ENCODE data around the gene NBDY. TPM values are rescaled to one million over a fixed set of nuclear protein-coding genes. Genes with fewer than 3 reads are reported as not detected.

The NBDY gene
- total RNA-seq, 2 experiments from 2014 or later, result 47.0 to 48.5 TPM

DNA sequence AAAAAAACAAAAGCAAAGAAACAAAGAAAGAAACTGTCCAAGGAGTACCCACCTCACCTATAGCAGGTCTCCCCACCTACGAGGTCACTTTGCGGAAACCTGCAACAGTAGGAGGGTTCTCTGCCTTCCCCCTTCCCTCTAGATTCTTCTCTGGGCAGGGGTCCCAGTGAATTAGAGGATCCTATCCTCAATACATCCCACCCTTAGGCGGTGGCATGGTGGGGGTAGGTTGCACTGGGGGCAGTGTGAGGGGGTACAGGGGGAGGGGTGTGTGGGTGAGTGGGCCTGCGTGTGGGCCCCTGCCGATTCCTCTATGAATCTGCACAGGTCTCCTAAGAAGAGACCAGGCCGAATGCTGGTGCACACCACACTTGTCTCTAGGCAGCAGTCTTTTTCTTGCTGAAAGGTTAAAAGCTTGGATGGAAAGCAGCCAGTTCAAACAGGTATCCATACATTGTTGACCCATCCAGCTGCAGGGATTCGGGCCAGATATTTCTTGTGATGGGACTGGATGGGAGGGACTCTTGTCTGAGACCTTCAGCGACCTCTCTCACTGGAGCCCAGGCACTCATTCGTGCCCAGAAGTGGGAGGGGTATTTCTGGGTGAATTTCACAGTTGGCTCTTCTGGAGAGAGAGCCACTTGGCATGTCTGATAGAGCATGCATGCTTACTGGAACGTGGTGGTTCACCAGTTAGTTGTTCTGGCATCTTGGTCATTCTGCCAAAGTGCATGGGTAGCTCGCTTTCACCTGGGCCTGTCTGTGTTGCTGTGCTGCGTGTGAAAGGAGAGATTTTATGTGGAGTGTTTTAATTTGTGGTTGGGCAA is 65.6 kb downstream of the NBDY start:
- ATAC-seq (ENCODE audit: low read depth) (no peak), DNase-seq (no peak)
- Mint-ChIP-seq H3K4me1 (peaks cover 25% of the 10 kb centered on the region), H3K4me3 (no peak overlapping the region), H3K36me3 (peaks cover 6% of the 10 kb centered on the region), H3K27me3 (no peaks in the 10 kb centered on the region), H3K27ac (no peak overlapping the region), H3K9me3 (no peaks in the 10 kb centered on the region)
- POLR2A ChIA-PET, result no interaction called here

DNA sequence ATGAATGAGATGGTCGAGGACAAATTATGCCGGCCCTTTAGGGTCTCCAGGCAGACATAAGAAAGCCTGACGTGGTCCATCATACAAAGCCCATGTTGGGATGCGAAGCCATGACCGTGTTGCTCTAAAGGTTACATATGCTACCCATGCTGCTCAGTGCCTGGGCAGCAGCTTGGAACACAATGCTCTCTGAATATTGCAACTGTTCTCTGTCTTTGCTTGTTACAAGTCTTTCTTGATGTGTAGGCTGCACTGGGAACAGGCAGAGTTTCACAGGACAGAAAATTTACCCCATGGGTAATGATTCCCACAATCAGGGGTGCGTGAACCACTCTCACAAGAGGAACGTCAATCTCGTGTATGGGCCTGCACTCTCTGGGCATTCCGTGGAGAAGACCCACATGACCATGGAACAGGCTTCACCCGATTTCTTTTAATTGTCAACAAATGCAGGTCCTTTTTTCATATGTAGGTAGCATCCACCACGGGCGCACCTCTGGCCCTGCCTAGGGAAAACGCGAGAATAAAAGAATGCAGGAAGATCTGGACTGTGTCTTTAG is 66.3 kb downstream of the NBDY start:
- DNase-seq, result no peak
- Mint-ChIP-seq H3K4me1 (peaks cover 32% of the 10 kb centered on the region), H3K27ac (no peak overlapping the region), H3K36me3 (peaks cover 6% of the 10 kb centered on the region), H3K4me3 (no peak overlapping the region), H3K27me3 (no peaks in the 10 kb centered on the region), H3K9me3 (no peaks in the 10 kb centered on the region)
- no peak for ATAC-seq (ENCODE audit: low read depth)
- POLR2A ChIA-PET, result no interaction called here

DNA sequence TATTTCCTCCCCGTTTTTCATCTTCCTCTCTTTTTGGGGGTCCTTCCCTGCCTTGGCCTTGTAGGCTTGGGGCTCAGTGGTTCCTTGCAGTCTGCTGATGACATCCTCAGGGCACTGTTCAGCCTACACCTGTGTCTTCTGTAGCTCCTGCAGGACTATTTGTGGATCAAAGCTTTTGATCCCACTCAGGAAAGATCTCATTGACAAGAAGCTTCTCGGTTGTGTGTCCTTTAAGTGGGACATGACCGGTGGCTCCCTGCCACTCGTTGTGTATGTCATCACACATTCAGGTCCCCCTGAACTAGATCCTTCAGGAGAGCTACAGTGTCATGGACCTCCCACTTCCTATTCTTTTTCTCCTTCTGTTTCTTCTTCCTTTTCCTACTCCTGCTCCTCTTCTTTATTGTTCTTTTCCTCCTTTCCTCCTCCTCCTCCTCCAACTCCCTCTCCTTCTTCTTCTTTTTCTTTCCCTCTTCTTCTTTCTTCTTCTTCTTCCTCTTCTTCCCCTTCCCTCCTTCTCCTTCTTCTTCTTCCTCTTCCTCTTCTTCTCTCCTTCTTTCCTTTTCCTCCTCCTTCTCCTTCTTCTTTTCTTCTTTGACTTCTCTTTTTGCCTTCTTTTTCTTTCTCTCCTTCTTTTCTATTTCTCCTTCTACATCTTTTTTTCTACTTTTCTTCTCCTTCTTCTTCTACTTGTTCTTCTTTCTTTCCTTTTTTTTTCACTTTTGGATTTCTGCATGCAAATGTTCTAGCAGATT is 67.8 kb downstream of the NBDY start:
- H3K4me3 Mint-ChIP-seq, result no peak overlapping the region
- no peak for ATAC-seq (ENCODE audit: low read depth)
- H3K36me3 Mint-ChIP-seq, result peaks cover 8% of the 10 kb centered on the region
- H3K27me3 Mint-ChIP-seq, result no peaks in the 10 kb centered on the region
- H3K4me1 Mint-ChIP-seq, result peaks cover 43% of the 10 kb centered on the region
- DNase-seq, result no peak
- H3K27ac Mint-ChIP-seq, result peak overlapping the region; percentile 21
- no peaks in the 10 kb centered on the region for H3K9me3 Mint-ChIP-seq
- POLR2A ChIA-PET, result no interaction called here

DNA sequence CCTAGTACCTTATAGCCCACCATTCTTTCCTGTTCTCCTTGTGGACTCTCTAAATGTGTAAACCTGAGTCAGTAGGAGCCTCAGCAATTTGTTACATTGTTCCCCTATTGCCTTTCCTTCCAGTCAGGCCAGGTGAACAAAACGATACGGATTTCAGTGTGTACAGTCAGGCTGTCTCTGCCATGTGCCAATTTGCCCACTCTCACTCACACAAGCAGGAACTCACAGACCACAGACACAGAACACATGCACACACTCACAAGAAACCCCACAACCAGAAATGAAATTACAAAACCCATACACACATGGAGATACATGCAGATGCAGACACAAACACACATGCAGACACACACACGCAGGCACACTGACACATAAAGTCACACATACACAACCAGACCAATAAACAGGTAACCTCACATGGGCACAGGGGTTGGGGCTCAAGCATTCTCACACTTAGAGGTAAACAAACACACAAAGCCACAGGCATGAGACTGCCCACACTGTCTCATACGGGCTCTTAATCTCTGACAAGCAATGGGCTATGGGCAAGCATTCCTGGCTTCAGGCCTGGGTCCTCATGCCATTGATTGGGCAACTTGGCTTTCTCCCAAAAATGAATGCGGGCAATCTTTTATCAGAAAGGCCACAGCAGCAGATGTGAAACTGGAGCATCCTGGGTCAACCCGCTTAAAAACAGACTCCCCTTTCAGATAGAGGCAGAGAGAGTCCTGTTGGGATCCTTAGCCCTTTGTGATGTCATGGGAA is 68.7 kb downstream of the NBDY start:
- peaks cover 8% of the 10 kb centered on the region for H3K36me3 Mint-ChIP-seq

DNA sequence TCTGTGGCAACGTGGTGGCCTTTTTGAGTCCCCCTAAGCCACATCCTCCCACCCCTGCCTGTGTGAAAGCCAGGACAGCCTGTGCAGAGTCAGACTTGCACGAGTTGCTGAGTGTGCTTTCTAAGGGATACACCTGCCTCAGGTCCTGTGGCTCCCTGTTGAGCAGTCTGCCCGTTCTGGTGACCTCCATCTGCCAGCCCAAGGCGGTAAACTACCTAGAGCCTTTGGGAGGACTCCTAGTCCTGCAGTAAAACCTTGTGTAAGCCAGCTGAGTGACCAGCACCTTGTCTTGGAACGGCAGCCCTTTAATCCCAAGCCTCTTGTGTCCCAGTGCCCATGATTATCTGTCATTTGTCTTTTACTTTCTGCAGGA is 69.3 kb downstream of the NBDY start:
- POLR2A ChIA-PET, result no interaction called here
- Mint-ChIP-seq H3K27ac (peak overlapping the region; percentile 63), H3K9me3 (no peaks in the 10 kb centered on the region), H3K4me3 (no peak overlapping the region), H3K36me3 (peaks cover 8% of the 10 kb centered on the region), H3K4me1 (peaks cover 41% of the 10 kb centered on the region), H3K27me3 (no peaks in the 10 kb centered on the region)
- ATAC-seq (ENCODE audit: low read depth) (no peak), DNase-seq (no peak)

More for the DNA sequence above, 68.7 kb downstream of the NBDY start:
- H3K4me1 Mint-ChIP-seq, result peaks cover 41% of the 10 kb centered on the region
- H3K9me3 Mint-ChIP-seq, result no peaks in the 10 kb centered on the region
- H3K27ac Mint-ChIP-seq, result peak overlapping the region; percentile 63
- peak; percentile 16 for ATAC-seq (ENCODE audit: low read depth)
- peak overlapping the region; percentile 42 for H3K4me3 Mint-ChIP-seq
- DNase-seq, result no peak
- POLR2A ChIA-PET, result no interaction called here
- H3K27me3 Mint-ChIP-seq, result no peaks in the 10 kb centered on the region

DNA sequence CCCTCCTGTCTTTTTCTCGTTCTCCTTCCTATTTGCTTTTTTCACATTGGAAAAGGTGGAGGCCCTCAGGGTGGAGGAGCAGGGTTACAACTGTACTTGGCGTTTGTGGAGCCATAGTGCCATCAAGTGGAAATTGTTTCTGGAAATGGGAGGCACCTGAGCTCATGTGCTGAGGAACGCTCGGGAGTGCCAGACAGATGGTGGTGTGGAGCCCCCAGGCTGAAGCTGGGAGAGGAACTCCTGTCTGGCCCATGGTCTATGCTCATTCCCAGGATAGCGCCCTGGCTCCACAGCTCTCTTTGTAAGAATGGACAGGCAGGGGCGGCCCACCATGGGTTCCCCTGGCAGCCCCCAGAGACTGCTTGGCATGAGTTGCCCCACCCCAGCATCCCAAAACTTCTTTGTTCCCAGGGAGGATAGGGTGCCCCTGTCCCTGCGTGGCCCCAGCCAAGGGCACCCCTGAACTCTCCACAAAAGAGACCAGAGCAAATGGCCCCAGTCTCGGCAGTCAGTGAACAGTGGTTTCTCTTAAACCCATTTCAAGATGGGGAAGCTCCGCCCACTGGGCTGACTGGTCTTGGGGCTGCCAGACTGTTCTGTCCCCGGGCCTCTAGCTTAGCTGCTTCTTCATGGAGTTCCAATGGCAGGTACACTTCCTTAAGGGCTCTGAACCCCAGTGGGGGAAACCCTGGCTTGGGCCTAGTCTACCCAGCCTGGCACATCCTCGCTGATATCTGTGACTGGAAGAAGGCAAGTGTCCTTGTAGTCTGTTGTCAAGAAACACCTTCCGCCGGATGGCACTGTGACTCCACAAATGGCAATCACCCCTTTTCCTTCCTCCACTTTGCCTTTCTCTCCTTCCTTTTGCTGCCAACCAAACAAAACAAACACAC is 70.1 kb downstream of the NBDY start:
- H3K4me1 Mint-ChIP-seq, result peaks cover 41% of the 10 kb centered on the region
- H3K36me3 Mint-ChIP-seq, result peaks cover 8% of the 10 kb centered on the region
- DNase-seq (no peak), ATAC-seq (ENCODE audit: low read depth) (no peak)
- no peaks in the 10 kb centered on the region for H3K27me3 Mint-ChIP-seq
- H3K4me3 Mint-ChIP-seq, result no peak overlapping the region
- POLR2A ChIA-PET, result no interaction called here
- peak overlapping the region; percentile 36 for H3K27ac Mint-ChIP-seq
- H3K9me3 Mint-ChIP-seq, result no peaks in the 10 kb centered on the region

DNA sequence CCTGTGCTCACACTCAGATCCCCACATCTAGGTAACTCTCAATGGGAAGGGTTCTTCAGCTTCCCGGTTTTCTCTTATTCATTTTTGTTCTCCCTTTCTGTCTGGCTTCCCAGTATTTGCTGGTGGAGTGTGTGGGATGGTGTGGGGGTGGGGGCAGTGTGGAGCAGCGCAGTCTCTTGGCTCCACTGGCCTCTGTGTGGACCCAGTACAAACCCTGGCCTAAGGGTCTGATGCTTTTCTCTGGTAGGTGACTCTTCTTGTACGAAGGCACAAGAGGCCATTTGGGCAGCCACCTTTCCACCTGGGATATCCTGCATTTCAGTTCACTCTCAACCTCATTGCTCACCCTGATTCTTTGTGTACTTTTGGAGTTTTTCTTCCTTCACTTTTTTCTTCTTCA is 71.3 kb downstream of the NBDY start:
- DNase-seq (no peak), ATAC-seq (ENCODE audit: low read depth) (no peak)
- POLR2A ChIA-PET, result no interaction called here
- peak overlapping the region; percentile 75 for H3K4me3 Mint-ChIP-seq
- peak overlapping the region; percentile 94 for H3K27ac Mint-ChIP-seq
- H3K9me3 Mint-ChIP-seq, result no peaks in the 10 kb centered on the region
- H3K4me1 Mint-ChIP-seq, result peaks cover 41% of the 10 kb centered on the region
- no peaks in the 10 kb centered on the region for H3K27me3 Mint-ChIP-seq
- peaks cover 8% of the 10 kb centered on the region for H3K36me3 Mint-ChIP-seq

DNA sequence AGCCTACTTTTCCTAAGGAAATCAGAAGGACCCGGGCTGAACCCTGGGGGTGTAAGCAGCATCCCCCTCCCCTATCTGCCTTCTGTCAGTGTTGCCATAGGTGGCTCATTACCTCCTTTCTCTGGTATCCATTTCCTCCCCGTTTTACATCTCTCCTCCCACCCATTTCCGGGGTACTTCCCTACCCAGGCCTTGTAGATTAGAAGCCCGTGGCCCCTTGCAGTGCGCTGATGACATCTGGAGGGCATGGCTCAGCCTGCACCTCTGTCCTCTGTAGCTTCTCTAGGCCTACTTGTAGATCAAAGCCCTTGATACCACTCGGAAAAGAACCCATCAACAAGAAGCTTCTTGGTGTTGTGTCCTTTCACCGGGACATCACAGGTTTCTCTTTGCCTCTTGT is 71.8 kb downstream of the NBDY start:
- H3K36me3 Mint-ChIP-seq, result peaks cover 8% of the 10 kb centered on the region
- DNase-seq (no peak), ATAC-seq (ENCODE audit: low read depth) (peak; percentile 92)
- H3K27me3 Mint-ChIP-seq, result no peaks in the 10 kb centered on the region
- peaks cover 41% of the 10 kb centered on the region for H3K4me1 Mint-ChIP-seq
- POLR2A ChIA-PET, result no interaction called here
- H3K27ac Mint-ChIP-seq, result peak overlapping the region; percentile 94
- H3K9me3 Mint-ChIP-seq, result no peaks in the 10 kb centered on the region
- peak overlapping the region; percentile 75 for H3K4me3 Mint-ChIP-seq

DNA sequence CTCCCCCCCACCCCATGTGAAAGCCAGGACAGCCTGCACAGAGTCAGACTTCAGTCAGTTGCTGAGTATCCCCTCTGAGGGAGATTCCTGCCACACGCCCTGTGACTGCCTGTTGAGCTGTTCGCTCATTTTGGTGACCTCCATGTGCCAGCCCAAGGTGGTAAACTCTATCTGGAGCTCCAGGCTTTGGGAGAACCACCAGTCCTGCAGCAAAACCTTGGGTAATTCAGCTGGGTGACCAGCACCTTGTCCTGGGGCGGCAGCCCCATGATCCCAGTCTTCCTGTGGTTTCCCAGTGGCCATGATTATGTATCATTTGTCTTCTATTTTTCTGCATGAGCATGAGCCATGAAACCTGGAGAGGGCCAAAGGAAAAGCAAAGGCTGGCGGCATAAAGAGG is 73.4 kb downstream of the NBDY start:
- Mint-ChIP-seq H3K4me3 (no peak overlapping the region), H3K36me3 (peaks cover 15% of the 10 kb centered on the region), H3K27ac (no peak overlapping the region), H3K4me1 (peaks cover 37% of the 10 kb centered on the region), H3K9me3 (no peaks in the 10 kb centered on the region), H3K27me3 (no peaks in the 10 kb centered on the region)
- no peak for DNase-seq
- POLR2A ChIA-PET, result no interaction called here
- ATAC-seq (ENCODE audit: low read depth), result no peak

DNA sequence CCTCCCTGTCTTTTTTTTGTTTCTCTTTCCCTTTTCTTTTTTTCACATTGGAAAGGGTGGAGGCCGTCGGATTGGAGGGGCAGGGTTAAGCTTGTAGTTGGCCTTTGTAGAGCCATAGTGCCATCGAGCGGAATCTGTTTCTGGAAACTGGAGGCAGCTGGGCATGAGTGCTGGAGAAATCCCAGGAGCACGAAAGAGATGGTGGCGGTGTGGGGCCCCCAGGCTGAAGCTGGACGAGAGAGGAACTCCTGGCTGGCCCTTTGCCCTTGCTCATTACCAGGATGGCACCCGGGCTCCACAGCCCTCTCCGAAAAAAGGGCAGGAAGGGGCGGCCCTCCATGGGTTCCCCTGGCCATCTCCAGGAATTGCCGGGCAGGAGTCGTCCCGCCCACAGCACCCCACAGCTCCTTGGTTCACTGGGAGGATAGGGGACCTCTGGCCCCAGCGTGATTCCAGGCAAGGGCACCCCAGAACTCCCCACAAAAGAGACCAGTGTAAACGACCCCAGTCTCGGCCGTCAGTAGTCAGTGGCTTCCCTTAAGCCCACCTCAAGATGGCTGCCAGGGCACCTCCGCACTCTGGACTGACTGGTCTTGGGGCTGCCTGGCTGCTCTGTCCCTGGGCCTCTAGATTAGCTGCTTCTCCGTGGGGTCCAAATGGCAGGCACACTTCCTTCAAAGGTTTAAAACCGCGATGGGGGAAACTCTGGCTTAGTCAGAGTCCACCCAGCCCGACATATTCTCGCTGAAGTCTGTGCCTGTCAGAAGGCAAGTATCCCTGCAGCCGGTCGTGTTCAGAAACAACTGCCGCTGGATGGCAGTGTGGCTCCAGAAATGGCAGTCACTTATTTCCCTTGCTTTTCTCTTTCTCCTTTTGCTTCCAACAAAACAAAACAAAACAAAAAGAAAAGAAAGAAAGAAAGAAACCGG is 74.1 kb downstream of the NBDY start:
- Mint-ChIP-seq H3K4me1 (peaks cover 30% of the 10 kb centered on the region), H3K36me3 (peaks cover 15% of the 10 kb centered on the region)

DNA sequence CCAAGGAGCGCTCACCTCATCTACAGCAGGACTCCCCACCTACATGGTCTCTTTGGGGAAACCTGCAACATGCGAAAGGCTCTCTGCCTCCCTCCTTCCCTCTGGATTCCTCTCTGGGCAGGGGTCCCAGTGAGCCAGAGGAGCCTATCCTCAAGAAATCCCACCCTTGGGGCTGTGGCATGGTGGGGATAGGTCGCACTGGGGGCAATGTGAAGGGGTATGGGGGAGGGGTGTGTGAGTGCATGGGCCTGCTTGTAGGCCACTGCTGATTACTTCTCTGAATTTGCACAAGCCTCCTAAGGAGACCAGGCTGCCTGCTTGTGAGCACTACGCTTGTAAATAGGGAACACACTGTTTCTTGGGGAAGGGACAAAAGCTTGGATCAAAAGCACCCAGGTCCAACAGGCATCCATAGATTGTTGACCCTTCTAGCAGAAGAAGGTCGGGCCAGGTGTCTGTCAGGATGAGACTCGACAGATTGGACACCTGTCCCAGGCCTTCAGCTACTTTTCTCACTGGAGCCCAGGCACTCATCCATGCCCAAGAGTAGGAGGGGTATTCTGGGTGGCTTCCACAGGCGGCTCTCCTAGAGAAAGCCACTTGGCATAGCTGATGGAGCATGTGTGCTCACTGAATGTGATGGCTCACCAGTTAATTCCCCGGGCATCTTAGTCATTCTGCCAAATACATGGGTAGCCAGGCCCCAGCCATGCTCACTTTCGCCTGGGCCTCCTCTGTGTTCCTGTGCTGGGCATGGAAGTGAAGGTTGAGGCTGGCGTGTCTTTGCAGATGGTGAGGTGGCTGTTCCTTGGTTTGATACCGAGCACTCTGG is 75.0 kb downstream of the NBDY start:
- no peaks in the 10 kb centered on the region for H3K9me3 Mint-ChIP-seq
- no peak overlapping the region for H3K4me3 Mint-ChIP-seq
- POLR2A ChIA-PET, result no interaction called here
- H3K4me1 Mint-ChIP-seq, result peaks cover 29% of the 10 kb centered on the region
- H3K36me3 Mint-ChIP-seq, result peaks cover 15% of the 10 kb centered on the region
- H3K27me3 Mint-ChIP-seq, result no peaks in the 10 kb centered on the region
- peak overlapping the region; percentile 56 for H3K27ac Mint-ChIP-seq
- DNase-seq (no peak), ATAC-seq (ENCODE audit: low read depth) (no peak)

More for the DNA sequence above, 74.1 kb downstream of the NBDY start:
- peak; percentile 55 for DNase-seq
- Mint-ChIP-seq H3K27ac (peak overlapping the region; percentile 56), H3K9me3 (no peaks in the 10 kb centered on the region), H3K27me3 (no peaks in the 10 kb centered on the region), H3K4me3 (no peak overlapping the region)
- ATAC-seq (ENCODE audit: low read depth), result no peak
- POLR2A ChIA-PET, result no interaction called here

All from activated naive CD8-positive, alpha-beta T cell treated with anti-CD3 and anti-CD28 coated beads, Interleukin-2, amount 10 ng/mL, durations not matched to agents 7 days and 5 days (primary cell).